Muscle of back (tissue), 11 donors: Measurements from ENCODE around the gene ERC2. TPM values are rescaled to one million over a fixed set of nuclear protein-coding genes. Genes with fewer than 3 reads are reported as not detected.

Experiments used
- DNase-seq, 3 donors: peaks; one replicate each; pipeline versions ENCODE4 v3.0.0 to v3.0.0-alpha.2; 2013
- polyA plus RNA-seq, 10 donors: library from polyadenylated mRNA; unstranded; fragments of 120-200 nt; gene quantifications; one replicate each; pipeline ENCODE4 v1.2.1, GENCODE V29; 2013; ENCODE audit not compliant: insufficient read length in 10 of 10

The ERC2 gene
- polyA plus RNA-seq, 10 donors = 0.76 to 2.5 (median 1.6) TPM

DNA sequence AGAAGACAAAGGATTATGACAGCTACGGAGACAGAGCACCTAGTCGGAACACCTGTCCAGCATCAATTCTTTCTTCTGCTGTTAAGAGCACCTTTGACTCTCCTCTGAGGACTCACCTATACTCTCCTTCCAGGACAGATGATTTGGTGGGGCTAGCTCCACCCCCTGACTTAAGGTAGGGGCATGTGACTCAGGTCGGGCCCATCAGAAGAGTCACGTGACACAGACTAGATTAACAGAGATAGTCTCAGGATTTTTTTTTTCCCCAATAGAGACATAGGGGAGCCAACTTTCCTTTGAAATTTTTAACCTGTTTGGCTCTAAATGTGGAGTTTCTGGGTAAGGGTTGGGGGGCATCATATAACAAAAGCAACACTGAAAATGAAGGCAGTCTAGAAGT lies 969.7 kb downstream of the ERC2 start:
- DNase-seq = no peak

DNA sequence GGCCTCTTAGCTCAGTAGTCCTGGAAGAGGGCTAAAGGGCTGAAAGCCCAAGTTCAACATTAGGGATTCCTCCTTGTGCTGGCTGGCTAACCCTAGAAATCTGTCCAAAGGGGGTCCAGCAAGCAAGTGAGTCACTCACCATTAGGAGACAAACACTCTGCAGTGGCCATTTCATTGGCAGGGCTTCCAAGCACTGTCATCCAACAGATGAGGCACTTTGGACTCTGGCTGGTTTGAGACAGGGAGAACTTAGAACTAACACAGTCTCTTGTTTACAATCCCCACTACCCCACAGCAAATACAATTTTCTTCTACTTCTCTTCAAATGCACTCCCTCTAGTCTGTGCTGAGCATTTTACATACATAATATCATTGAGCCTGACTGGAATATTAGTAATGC lies 971.0 kb downstream of the ERC2 start:
- DNase-seq = no peak

DNA sequence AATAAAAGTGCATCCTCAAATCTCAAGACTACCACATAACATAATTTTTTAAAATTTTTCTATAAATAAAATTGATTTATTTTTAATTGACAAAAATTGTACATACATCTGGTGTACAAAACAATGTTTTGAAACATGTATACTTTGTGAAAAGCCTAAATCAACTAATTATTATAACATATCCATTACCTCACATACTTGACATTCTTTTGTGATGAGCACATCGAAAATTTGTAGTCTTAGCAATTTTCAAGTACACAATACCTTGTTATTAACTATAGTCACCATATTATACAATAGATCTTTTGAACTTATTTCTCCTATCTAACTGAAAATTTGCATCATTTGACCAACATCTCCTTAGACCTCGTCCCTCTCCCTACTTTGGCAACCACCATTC lies 973.3 kb downstream of the ERC2 start:
- no peak for DNase-seq

DNA sequence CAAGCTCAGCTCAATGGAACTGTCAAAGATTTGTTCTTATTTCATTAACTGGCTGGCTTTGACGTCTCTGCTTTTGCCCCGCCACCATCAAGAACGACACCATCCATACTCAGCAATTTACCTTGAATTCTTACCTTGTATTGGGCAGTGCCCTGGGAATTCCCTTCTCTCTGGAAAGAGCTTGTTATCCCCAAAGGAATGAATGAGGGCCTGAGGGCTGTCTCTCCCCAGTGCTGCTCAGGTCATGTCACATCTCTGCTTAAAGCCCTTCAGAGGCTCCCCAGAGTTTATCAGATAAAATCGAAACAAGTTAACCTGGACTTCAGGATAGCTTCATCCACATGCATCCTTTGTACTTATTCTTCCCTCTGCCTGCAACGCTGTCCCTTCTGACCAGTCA lies 975.3 kb downstream of the ERC2 start:
- no peak for DNase-seq

DNA sequence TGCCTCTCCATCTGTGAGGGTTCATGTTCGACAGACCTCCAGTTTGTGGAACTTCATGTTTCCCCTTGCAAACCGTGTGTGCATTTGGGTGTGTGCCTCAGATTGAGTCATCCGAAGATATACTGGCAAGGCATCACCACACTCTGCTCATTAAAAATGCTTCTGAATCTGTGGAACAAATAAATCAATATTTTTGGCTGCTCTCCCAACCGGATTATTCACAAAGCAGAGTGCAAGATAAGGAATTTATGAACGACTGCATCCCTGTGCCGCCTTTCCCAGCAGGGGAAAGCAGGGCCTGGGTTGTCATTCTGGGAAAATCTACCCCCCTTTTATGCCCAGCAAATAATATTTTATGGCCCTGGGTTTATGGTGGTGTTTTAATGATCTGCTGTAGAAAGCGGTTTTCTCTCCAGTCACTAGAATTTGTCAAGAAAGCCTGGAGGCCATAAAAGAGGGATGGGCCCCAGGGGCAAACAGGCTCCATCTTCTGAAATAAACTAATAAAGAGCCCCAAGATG lies 976.9 kb downstream of the ERC2 start:
- DNase-seq = peak; percentile 26 to 94 (median 60)

DNA sequence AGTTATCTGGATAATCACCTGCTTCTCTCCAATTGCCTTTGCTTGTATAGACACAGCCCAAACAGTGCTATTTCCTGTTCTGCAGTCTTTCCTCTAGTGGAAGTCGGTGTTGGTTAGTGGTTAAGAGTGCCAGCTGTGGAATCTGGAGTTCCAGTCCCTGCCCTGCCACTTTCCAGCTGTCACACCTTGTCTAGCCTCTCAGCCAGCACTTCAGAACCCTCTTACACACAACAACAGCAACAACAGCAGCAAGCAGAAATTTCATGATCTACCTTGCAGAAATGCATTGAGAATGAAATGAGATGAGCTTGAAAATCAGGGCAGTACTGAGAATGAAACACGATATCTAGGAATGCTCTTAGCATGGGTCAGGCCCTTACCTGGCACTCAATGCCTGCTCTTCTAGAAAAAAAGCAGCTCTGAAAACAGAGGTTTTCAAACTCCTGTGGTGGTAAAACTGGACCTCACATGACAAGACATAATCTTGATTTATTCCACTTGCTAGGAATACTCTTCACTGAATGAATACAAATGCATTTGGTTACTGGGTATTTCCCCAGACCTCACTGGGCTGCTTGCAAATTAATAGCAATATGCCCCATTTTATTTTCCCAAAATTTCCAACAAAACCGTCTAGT lies 977.9 kb downstream of the ERC2 start:
- no peak for DNase-seq

DNA sequence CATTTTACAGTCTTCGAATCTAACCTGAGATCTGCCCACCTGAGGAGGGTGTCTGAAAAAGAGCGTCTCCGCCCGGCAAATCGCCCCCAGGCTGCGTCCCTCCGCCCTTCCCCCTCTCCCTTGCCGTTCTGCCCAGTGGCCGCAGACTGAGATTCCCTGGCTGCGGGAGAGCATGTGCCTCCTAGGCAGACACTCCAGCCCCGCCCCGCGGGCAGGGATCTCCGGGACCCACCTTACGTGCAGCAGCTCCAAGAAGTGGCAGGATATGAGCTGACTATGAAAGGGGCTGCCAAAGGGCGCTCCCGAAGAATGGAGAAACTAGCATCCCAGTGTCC lies 978.5 kb downstream of the ERC2 start:
- peak in 1 of 3 donors; percentile 34 for DNase-seq

DNA sequence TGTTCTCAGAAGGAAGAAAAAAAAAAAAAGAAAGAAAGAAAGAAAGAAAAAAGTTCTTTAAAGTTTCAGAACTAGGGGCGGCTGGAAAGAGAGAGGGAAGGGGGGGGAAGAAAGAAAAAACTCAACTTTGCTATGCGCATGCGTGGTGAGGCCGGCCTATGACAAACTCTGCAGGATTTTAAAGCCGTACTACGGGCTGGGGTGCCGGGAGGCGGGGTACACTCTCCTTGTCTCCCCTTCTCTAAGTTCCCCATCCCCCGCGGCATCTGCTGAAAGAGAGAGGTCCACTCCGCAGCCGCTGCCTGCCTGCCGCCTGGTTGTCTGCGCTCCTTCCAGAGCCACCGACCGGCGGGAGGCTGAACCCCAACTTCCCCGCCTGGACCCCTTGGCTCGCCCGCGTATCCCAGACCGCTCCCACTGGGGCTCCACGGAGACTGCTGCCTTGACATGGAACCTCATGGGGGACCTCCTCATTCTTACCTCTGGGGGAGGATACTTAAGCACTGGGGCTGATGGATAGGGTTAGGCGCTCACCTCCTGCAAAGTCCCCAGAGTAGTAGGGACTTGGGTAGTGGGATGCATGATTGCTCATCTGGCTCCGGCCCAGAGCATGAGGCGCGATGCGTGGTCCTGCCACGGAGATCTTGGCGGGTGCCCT lies 979.7 kb downstream of the ERC2 start:
- peak; percentile 84 to 94 (median 88) for DNase-seq

DNA sequence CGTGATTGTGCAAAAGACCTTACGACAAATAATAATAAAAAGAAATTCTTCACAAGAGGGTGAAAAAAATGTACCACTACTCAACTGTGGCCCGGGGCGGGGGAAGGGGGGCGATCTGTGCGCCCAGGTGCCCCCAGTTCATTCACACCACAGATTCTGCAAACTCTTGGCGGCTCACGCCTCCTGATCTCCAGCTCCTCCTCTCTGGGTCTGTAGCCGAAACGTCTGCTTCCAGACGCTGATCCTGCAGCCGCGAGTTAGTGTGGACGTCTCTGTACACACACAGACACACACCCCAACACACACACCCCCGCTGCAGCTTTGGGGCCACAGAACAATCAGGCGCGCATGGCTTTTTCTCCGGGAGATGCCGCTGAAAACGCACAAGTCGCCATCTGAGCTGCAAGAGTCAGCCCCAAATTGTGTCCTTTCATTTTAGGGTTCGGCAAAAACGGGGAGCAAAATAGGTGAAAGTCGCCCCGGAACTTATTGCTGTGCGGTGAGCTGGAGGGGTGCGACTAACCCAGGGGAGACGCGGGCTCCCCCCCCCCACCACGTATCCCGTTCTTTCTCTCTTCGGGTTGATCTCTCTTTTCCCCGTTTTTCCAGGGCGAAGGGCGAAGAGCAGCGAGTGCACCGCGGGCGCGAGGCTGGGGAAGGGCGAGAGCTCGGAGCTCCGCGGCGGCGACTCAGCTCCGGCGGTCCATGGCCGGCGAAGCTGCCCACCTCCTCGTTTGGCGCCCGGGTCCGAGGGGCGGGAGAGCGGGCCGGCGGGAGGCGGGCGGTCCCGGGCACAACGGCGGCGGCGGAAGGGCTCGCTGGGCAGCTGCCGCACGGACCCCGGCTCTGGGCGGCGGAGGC lies 980.7 kb downstream of the ERC2 start:
- peak; percentile 68 to 90 (median 74) for DNase-seq

DNA sequence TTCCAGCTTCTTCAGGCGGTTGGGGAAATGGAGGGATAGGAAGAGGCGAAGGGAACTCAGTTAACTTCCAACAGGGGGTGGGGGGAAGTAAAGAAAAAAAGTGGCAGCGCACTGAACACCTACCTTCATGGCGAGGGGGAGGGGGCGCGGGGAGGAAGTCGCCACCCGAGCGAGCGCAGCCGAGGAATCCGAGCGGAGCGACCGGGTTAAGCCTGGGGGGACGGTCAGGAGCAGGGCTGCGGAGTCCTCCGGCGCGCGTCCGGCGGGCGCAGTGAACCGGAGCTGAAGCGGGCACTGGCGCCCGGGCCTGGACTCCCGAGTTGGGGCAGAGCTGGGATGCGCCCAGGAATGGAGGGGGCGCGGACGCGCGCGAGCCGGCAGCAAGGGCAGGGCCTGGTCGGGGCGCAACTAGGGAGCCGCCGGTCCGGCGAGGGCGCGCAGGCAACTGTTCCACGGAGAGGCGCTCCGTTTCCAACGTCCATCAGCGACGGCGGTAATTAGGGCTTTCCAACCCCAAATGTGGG lies 981.3 kb downstream of the ERC2 start, which contains the start of gene WNT5A:
Gene WNT5A, minus strand, starts transcription at position 450 of the 524 bp plus-strand sequence. Its CDS starts 321 bp downstream, at position 129.
- peak; percentile 32 to 86 (median 38) for DNase-seq

DNA sequence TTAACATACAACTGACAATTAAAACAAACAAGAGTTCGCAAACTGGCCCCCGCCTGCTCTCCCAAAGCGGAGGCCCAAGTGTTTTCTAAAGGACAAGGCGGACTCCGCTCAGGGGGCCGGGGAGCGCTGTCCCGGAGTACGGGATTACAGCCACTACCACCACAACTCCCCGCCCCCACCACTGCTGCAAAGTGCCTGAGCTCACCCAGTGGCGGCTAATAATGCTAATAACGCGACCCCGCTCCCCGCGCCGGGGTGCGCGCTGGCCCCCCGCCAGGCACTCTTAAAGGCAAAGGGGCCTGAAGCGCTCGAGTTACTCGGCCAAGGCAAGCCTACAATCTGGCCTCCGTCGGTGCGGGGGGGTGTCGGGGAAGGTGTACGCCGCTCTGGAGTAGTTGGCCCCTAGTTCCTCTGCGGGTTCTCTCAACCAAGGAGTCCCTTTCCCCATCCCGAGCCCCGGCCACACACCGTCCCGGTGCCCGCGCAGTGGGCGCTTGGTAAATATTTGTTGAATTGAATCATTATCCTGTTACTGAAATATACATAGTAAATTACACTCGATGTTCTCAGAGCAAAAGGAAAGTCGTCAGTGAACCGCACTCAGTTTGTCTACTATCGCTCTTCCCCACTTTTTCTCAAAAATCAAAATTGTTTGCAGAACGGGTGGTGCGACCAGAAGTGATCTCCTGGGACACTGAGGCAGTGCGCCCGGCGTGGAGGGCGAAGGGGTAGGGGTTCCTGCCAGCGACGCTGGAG lies 982.0 kb downstream of the ERC2 start:
- DNase-seq = peak; percentile 78 to 92 (median 82)

DNA sequence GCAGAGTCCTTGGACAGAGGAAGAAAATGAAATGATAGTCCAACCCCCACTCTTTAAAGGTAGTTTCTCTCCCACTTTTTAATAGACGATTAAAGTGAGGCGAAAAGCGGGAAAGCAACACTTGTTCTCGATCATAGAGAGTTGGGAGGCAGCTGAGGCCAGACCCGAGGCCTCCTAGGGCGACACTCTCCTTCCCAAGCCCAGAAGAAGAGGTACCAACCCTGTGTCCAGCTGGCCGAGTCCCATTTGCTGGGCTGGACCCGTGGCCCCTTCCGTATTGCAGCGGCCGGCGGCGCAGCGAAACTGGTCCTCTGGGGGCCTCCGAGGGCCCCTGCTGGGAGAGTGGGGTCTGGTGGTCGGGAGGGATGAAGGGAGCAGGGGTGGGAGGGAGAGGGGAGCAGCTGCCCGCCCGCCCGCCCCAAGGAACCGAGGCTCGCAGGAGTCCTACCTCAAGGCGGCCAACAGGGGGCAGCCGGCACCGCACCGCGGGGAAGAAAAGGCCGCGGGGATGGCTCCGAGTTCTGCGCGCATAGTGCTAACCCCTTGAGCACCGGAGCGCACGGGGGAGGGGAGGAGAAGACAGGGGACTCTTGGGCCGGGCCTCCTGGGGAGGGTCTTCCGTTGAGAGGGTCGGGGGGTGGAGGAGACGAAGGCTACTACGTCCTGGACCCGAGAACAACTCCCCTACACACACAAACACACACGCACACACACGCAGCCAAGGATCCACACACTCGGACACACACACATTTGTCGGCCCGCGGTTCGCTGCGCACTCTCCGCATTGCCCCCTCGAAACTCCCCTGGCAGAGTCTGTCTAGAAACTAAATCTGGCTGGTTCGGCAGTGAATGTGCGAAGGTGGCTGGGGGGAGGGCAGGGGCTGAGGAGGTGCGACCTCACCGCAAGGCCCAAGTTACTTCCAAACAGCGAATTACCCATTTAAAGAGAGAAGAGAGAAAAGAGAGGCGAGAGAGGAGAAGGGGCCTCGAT lies 983.2 kb downstream of the ERC2 start:
- DNase-seq = peak; percentile 89 to 95 (median 91)

DNA sequence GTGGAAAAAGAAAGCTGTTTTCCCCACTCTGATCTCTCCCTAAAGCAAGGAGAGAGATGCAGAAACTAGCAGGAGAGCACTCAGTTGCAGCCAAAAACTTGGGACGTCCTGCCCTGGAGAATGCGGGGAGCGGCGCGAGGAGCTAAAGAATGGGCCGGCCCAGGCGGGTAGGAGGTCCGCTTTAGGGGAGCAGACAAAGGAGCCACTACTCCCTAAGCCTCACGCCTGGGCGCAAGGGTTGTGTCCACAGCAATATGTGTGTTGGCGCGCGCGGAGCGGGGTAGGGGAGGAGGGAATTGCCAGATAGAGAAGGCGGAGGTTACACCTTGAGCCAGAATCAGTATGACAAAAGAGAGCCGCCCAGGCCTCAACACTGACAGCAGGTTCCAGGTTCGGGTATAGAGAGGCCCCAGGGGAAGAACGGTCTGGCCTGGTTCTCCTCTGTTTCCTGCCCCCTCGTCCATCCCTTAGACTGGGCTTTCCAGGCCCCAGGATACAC lies 984.0 kb downstream of the ERC2 start:
- peak in 2 of 3 donors; percentile 27 to 73 for DNase-seq

DNA sequence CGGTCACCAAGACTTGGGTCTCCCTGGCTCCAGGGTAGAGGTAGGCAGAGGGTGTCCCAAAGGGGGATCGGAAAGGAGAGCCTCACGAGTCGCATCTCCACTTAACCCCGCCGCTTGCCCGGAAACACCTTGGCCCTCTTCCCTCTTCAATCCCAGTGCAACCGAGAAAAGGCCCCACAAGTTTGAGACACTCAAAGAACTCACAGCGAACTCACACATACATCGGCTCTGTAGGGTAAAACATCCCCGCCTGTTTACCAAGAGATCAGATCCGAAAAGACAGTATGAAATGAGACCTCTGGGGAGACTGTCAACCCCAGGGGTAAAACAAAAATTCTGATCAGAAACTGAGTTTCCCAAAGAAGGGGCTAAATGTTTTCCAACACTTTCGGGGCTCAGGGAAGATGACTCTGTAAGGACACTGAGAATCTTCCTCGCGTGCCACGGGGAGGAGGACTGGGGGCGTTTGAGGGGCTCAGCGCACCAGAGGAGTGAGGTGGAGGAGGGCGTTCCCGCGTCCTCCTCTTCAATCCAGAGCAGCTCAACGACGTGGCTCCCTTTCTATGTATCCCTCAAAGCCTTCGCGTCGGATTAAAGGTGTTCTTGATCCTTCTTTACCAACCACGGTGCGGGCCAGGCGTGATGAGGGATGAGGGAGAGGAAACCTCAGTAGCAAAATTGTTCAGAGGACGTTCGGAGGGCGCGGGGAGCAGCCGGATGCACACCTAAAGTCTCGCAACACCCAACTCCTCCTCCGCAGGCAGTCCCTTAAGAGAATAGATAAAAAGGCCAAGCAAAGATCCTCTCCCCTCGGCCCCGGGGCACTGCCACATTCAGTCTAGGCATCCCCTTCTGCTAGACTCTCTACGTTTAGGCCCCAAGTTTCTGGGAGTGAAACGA lies 984.8 kb downstream of the ERC2 start:
- peak; percentile 20 to 59 (median 31) for DNase-seq

DNA sequence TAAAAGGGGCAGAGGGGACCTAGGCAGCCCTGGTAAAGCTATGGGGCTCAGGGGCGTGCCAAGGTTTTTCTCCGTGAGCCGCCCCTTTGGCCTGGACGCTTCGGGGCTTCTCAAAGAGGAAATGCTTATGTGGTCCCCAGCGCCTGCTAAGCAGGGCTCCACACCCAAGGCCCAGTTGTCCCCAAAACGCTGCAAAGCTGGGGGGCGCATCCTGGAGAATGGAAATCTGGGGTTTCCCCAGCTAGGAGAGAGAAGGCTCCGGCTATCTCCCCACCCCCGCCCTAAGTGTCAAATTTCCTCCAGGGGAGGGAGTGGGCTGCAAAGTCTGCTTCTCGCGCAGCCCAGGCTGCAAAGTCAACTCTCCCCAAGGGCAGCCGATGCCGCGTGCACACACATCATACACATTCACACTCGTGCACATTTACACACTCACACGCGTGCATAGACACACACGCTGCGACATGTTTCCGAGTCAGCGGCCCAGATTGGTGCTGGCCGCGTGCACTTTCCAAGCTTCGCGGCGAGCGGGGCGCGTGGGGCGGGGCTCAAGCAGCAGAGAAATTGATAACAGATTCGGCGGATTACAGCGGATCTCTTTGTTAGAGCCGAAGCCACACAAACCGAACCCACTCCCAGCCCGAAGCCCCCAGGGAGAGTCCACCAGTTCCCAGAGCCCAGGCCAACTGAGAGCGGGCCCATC lies 985.6 kb downstream of the ERC2 start:
- peak; percentile 69 to 92 (median 69) for DNase-seq

DNA sequence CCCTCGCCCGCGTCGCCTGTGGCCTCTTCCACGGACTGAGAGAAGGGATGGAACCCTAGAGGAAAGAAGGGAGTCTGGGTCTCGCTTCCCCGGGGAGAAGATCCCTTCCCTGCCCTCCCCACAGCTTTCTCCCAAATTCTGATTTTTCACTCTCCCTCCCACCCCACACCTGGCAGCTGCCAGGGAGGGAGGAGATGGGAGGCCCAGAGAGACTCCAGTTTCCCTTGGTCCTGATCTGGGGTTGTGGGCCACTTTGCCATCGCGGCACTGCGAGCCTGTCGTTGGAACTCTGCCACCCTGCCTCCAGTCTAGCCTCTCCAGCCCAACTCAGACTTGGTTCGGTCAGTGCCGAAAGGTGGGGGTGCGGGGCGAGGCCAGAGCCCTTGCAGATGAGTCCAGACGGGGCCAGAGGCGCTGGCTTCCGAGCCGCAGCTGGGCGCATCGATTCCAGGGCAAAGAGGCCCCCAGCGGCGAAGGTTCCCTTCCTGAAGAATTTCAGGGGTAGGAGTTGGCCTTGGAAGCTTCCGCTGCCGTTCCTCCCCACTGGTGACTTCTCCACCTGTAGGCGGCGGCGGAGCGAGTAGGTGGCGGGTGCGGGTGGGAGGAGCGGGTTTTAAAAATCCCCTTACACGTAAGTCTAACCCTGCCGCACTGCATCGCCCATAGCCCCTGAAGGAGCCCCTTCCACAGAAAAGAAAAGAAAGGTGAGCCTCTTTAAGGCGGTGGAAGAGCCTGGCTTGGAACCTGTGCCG lies 986.3 kb downstream of the ERC2 start:
- peak; percentile 30 to 73 (median 41) for DNase-seq
